Thoracic aorta (tissue), 2 donors: ENCODE measurements around the gene TAX1BP1. TPM values are rescaled to one million over a fixed set of nuclear protein-coding genes. Genes with fewer than 3 reads are reported as not detected.
A peak's percentile ranks its signal among the peaks of the same experiment; 100 is the strongest.

Source experiments
- ATAC-seq: fragments of 150-250 bp; one replicate; pipeline ENCODE4 v1.8.0; 2017; ENCODE audit warnings: low read depth; ENCODE audit not compliant: insufficient number of reproducible peaks, low FRiP score
- DNase-seq: peaks from one replicate; pipeline ENCODE4 v3.0.0-alpha.2; 2020; ENCODE audit warnings: low spot score
- H3K27ac ChIP-seq, 2 donors: fragments of 200-600 bp; sonication (generic); 1 replicate in 1 of 2; 2 replicates in 1 of 2; pipeline ENCODE4 v1.5.1; 2016; ENCODE audit warnings: mild to moderate bottlenecking in 2 of 2, moderate library complexity in 2 of 2
- H3K27me3 ChIP-seq: fragments of 200-600 bp; sonication (generic); replicated peaks from 2 replicates; pipeline ENCODE4 v1.6.0; 2016; ENCODE audit warnings: mild to moderate bottlenecking; ENCODE audit not compliant: insufficient read depth
- H3K36me3 ChIP-seq: fragments of 200-600 bp; sonication (generic); one replicate; pipeline ENCODE4 v1.5.1; 2016
- H3K4me1 ChIP-seq, 2 donors: fragments of 200-600 bp; sonication (generic); 1 replicate in 1 of 2; 2 replicates in 1 of 2; pipeline versions ENCODE4 v1.5.1 to v1.6.0; 2016; ENCODE audit warnings: low read depth in 2 of 2, mild to moderate bottlenecking in 1 of 2; ENCODE audit not compliant: control insufficient read depth in 1 of 2
- H3K4me3 ChIP-seq: fragments of 200-600 bp; sonication (generic); 2 replicates; pipeline ENCODE4 v1.5.1; 2016; ENCODE audit warnings: mild to moderate bottlenecking
- H3K9me3 ChIP-seq: fragments of 200-600 bp; sonication (generic); 2 replicates; pipeline ENCODE4 v1.5.1; 2016
- total RNA-seq, 2 donors: library from RNA; depleted of rRNA; stranded (reverse); fragments of >200 nt; gene quantifications; one replicate each; pipeline versions ENCODE4 v1.1.0 to v1.2.3, GENCODE V29; 2016
- TF ChIP-seq, protein P1 (sequence below): fragments of 200-600 bp; sonication (generic); IDR thresholded peaks from one replicate; pipeline ENCODE4 v1.5.1; 2019; ENCODE audit warnings: antibody characterized with exemption

Gene TAX1BP1
- total RNA-seq, 2 donors from 2014 or later, result 91.4 to 120 TPM

DNA sequence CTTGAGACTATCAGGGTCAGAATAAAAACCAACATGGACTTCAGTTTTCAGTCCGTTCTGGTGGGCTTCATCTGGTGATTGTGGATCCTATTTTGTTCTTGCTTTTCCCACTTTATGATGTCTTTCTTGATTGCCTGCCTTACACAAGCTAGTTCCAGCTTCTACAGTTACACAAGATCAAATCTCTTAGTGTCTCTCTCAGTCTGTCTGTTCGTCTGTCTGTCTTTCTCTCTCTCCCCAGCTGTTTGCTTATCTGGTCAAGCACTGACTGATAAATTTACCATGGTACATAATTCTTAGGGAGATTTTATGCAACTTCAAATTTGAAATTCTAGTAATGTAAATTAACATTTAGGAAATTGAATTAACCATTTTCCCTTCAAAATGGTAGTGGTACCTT, 35.8 kb downstream of the TAX1BP1 start:
- ATAC-seq (no peak), DNase-seq (no peak)
- Histone ChIP-seq H3K4me3 (no peak overlapping the region), H3K36me3 (peaks cover 5% of the 10 kb centered on the region), H3K9me3 (no peaks in the 10 kb centered on the region), H3K27me3 (no peaks in the 10 kb centered on the region), H3K4me1 (peaks cover 0 to 4% of the 10 kb centered on the region in 2 donors), H3K27ac (no peak overlapping the region)
- TF ChIP-seq, protein P1, sequence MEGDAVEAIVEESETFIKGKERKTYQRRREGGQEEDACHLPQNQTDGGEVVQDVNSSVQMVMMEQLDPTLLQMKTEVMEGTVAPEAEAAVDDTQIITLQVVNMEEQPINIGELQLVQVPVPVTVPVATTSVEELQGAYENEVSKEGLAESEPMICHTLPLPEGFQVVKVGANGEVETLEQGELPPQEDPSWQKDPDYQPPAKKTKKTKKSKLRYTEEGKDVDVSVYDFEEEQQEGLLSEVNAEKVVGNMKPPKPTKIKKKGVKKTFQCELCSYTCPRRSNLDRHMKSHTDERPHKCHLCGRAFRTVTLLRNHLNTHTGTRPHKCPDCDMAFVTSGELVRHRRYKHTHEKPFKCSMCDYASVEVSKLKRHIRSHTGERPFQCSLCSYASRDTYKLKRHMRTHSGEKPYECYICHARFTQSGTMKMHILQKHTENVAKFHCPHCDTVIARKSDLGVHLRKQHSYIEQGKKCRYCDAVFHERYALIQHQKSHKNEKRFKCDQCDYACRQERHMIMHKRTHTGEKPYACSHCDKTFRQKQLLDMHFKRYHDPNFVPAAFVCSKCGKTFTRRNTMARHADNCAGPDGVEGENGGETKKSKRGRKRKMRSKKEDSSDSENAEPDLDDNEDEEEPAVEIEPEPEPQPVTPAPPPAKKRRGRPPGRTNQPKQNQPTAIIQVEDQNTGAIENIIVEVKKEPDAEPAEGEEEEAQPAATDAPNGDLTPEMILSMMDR, result no peak

GRCh38 chr7:27777662-27778061, 37.7 kb downstream of the TAX1BP1 start:
- DNase-seq, result no peak
- Histone ChIP-seq H3K27ac (no peak overlapping the region), H3K4me1 (peaks cover 1 to 9% of the 10 kb centered on the region in 2 donors), H3K36me3 (no peaks in the 10 kb centered on the region), H3K9me3 (no peaks in the 10 kb centered on the region), H3K27me3 (no peaks in the 10 kb centered on the region), H3K4me3 (no peak overlapping the region)
- ATAC-seq, result no peak
- TF ChIP-seq, protein P1, result no peak

DNA sequence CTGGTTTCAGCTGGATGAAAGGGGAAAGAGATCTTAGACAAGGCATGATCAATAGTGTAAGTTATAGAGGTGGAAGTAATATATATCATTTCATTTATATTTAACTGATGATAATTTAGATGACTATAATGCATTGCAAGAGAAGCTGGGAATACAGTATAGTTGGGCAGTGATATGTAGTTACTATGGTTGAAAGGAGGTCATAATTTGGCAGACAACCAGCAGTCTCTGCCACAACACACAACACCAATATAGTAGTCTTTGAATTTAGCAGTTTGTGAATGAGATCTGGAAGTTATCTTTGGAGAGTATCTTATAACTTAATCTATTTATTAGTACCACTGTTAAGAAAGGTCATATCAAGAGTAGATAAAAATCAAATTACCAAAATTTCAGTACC, 39.9 kb downstream of the TAX1BP1 start:
- Histone ChIP-seq H3K9me3 (no peaks in the 10 kb centered on the region), H3K4me1 (peaks cover 14 to 28% of the 10 kb centered on the region in 2 donors), H3K36me3 (no peaks in the 10 kb centered on the region), H3K4me3 (no peak overlapping the region), H3K27ac (no peak overlapping the region), H3K27me3 (no peaks in the 10 kb centered on the region)
- DNase-seq (no peak), ATAC-seq (no peak)
- TF ChIP-seq, protein P1, result no peak

GRCh38 chr7:27781188-27781587, 41.2 kb downstream of the TAX1BP1 start:
- no peak for ATAC-seq
- H3K27ac ChIP-seq, result no peak overlapping the region
- H3K36me3 ChIP-seq, result peaks cover 5% of the 10 kb centered on the region
- TF ChIP-seq, protein P1, result no peak
- H3K4me3 ChIP-seq, result no peak overlapping the region
- no peaks in the 10 kb centered on the region for H3K27me3 ChIP-seq
- peaks cover 14 to 28% of the 10 kb centered on the region in 2 donors for H3K4me1 ChIP-seq
- H3K9me3 ChIP-seq, result no peaks in the 10 kb centered on the region
- no peak for DNase-seq

- Histone ChIP-seq H3K9me3 (no peaks in the 10 kb centered on the region), H3K27ac (peak overlapping the region in 1 of 2 donors; percentile 10), H3K36me3 (peaks cover 5% of the 10 kb centered on the region), H3K4me1 (peaks cover 25 to 42% of the 10 kb centered on the region in 2 donors), H3K4me3 (no peak overlapping the region), H3K27me3 (no peaks in the 10 kb centered on the region)
- TF ChIP-seq, protein P1, result no peak
- DNase-seq (no peak), ATAC-seq (no peak)
These were observed 42.9 kb downstream of the TAX1BP1 start for GRCh38 chr7:27782849-27783248.
